SH-SY5Y (cell line): ENCODE measurements around the gene NPIPB6.

Experiments
- GATA2 ChIP-seq: IDR thresholded peaks from 2 replicates; pipeline ENCODE4 v1.6.1; 2011; ENCODE audit warnings: mild to moderate bottlenecking, low read depth, low read length
- GATA3 ChIP-seq: IDR thresholded peaks from 2 replicates; pipeline ENCODE4 v1.6.1; 2011; ENCODE audit warnings: low read depth, mild to moderate bottlenecking, low read length, moderate library complexity

GRCh38 chr16:28321700-28322411, 41.5 kb downstream of the NPIPB6 start:
- TF ChIP-seq GATA2 (no peak), GATA3 (no peak)
